Upper lobe of left lung (tissue), 4 donors: ENCODE results near the gene DHX32.

Experiments used
- CTCF ChIP-seq, 6 experiments: fragments of 450-650 bp in 4 of 6; fragments of 200-600 bp in 2 of 6; sonication (generic) in 2 of 6; IDR thresholded peaks; one replicate each; pipeline ENCODE4 v1.5.1; 2016 to 2019; ENCODE audit warnings: antibody characterized with exemption in 6 of 6
- POLR2A ChIP-seq, 4 donors: fragments of 450-650 bp; IDR thresholded peaks; one replicate each; pipeline ENCODE4 v1.5.1; 2016 to 2017; ENCODE audit warnings: antibody characterized with exemption in 4 of 4, mild to moderate bottlenecking in 2 of 4

DNA sequence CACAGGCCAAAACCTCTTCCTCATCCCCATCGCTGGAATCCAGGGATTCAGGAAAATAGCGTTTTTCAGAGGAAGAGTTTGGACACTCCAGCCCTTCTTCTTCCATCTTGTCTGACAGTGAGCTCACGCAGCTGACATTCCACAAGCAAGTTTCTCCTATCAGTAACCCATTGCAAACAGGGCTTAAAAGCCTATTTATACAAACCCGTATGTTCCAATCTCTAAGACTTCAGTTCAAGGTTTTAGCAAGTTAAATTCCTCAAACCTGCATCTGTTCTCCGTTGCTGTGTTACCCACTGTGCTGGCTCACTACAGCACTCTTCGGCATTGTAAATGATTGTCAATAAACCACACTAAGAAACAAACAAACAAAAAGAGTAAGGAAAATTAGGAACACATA lies 373 bp downstream of the DHX32 start:
- TF ChIP-seq CTCF (IDR thresholded peaks at IDR 0.05): no peak
- no peak for TF ChIP-seq POLR2A (IDR thresholded peaks at IDR 0.05)
